ENCODE measurements around the gene CEACAM1.
A peak's percentile ranks its signal among the peaks of the same experiment; 100 is the strongest.
"Not testable (repeated sequence)": the region's sequence is repeated elsewhere in the genome, so short reads cannot be mapped to it uniquely, and the experiment has no call there.

CEACAM1 gene

DNA sequence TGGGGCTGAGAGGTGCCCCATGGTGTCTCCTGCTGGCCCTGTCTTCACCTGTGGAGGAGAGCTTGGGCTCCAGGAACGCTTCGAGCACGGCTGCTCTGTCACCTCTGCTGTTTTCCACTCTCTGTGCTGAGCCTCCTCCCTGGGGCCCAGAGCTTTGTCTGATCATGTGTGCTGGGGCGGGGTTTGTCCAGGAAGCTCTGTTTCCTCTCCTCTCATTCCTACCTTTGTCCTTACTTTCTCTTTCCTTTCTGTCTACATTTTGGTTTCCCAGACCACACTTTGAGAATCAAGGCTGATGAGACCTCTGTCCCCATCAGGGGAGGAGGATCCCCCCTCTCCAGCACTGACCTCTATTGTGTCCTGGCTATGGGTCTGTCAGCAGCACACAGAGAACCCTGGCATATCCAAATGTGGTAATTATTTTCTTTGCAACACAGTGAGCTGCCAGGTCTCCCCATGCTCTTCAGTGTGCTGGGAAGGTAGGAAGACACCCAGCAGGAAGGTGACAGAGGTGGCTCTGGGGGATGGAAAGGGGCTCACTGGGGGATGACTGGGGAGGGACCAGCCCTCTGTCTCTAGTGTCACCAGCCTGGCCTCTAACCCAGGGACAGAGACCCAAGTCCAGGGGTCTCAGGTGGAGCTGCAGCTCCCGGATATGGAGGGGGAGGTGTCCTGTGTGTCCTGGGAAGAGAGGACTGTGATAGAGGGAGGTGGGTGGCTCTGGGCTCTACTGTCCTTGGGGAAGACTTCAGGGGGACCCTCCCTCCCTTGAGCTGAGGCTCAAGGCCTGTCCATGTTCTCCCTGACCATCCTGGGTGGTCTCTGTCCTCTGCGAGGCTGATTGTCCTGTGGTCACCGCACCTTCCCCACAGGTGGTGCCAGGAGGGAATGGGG lies at the start of gene CEACAM1:
TSS of gene CEACAM1 (minus strand) at position 128 of the 894 bp plus-strand sequence. CDS start at position 21, 107 bp downstream.
- DNase-seq (ENCODE audit: low spot score) = no peak

DNA sequence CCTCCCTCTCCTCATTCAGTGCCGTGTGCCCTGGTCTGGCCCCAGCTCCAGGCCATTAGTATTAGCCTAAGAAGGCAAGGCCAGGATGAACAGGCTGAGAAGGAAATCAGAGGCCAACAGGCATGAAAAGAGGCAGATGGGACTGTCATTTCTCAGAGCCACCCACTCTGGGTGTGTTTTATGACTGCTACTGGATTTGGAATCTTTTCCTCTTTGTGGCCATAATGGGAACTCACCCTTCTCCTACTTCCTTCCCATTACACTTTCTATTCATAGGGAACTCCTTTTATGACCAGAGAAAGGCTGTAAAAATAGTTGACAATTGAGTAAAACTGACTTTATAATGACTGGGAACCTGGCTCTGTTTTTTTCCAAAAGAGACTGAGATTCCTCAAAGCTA lies 48.7 kb upstream of the CEACAM1 start:
- DNase-seq (ENCODE audit: low spot score) = no peak

DNA sequence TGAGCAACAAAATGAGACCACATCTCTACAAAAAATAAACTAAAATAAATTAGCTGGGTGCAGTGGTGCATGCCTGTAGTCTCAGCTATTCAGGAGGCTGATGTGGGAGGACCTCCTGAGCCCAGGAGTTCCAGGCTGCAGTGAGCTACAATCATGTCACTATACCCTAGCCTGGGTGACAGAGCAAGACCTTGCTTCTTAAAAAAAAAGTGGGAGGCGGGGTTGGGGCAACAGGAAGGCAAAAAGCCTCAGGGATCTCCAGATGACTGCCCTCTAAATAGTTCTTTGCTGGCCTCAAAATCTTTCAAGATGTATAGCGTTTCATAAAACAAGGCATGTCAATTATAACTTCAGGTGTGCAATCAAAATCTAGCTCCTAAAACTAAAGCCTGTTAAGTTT lies 48.0 kb upstream of the CEACAM1 start:
- DNase-seq (ENCODE audit: low spot score) = no peak

DNA sequence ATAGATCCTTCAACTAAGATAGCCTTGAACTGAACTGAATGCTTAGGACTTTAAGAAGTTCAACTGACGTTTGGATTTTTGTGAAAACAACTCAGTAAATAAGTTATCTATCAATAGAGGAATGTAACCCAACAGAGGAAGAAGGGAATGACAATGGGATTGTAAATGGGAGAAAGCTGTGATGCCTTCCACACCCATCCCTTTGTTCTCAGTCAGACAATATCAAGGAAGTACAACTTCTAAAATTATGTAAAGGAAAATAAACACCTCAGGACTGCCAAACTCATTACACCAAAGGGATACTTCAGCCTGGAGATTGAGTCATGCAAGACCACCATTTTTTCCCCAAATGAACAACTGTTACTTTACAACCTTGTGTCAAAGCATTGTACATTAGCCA lies 45.4 kb upstream of the CEACAM1 start:
- DNase-seq (ENCODE audit: low spot score) = no peak

DNA sequence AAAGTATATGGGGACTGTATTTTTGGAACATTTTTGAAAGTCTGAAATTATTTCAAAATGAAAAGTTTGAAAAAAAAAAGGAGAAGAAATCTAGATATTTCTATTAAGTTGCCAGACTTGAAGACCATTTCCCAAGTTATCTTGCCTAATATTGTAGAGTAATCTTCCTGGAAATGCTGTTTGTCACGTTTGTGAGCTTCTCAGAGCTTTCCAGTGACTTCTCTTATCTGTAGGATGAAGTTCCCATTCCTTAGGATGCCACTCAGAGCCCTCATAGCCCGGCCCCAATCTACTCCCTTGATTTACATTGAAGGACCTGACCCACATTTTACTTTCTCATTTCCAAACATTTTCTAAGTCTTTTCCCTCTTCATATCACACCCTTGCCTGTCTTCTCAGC lies 42.8 kb upstream of the CEACAM1 start:
- no peak for DNase-seq (ENCODE audit: low spot score)

DNA sequence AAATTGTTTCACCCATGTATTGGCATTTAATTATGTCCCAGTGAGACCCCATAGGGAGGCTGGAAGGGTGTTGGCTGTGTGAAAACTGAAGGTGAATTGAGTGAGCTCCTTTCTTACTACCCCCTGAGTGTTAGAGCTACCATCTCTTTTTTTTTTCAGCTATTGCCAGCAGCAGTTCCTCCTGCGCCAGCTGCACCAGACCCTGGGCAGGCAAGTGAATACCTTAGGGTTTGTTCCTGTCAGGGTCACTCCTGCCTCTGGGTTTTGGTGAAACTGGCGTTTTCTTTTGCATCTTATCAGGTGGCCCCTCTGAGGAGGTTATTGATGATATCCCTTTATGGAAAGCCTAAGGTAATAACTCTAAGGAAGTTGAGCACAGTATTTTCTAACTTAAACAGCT lies 40.9 kb upstream of the CEACAM1 start:
- DNase-seq (ENCODE audit: low spot score) = no peak

DNA sequence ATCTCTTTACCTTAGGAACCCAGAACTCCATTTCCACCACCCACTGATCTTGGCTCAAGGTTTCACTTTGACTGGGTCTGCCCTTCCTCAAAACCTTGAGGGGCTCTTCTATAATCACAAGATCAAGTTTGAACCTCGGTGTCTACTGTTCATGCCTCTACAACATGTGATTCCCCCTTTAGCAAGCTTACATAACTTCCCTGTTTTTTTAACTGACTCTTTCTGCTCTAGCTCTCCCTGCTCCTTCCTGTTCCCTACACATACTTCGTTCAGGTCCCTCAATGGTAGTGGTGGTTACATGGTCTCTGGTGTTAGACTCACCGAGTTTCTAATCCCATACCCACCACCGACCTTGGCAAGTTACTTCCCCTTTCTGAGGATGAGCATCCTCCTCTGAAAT lies 39.7 kb upstream of the CEACAM1 start:
- DNase-seq (ENCODE audit: low spot score) = peak; percentile 56

DNA sequence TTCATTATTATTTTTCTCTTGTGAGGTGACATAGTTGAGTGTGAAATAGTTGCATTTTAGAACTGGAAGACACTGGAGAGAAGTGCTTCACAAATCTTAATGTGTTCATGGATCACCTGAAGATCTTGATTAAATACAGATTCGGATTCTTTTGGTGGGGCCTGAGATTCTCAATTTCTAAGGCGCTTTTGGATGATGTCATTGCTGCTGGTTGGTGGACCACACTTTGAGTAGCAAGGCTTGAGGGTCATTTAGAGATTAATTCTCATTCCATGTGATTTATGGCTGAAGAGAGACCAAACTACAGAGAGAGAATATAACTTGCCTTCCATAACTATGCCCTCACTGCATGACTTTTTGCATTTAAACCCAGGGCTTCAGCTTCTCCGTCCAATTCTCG lies 39.3 kb upstream of the CEACAM1 start:
- DNase-seq (ENCODE audit: low spot score) = no peak

DNA sequence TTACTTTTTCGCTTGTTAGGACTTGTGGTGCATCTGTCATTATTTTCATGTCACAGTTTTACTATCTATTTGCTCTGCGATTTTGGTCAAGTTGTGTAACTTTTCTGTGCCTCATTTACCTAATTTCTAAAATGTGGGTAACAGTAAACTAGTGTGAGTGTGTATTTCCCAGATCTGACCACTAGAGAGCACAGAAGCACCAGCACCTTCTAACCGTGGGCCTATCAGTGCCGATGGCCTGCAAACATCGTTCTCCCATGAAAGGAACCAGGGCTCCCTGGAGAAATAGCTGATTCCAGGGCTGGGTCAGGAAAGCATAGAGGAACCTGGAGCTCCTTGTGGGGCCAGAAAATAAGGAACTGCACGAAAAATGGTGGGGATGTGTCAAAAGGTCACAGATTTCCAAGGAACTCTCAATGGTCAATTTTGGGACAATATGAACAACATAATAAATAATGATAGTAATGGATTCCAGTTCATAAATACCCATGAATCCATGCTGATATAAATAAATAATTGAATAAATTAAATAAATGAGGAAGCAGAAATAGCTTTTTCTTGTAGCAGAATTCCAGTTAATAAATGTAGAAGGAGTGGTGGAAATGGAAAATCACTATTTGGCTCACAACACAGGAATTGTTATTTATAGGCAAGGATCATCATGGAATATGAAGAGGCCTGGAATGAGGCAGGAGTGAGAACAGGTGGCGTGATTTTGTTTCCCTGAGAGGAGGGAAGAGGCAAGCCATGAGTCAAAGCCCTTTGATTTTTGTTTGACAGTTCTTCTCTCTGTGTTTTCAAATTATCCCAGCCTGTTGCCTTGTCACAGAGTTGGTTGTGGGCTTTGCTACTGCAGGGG lies 35.3 kb upstream of the CEACAM1 start:
- DNase-seq (ENCODE audit: low spot score) = peak; percentile 83

DNA sequence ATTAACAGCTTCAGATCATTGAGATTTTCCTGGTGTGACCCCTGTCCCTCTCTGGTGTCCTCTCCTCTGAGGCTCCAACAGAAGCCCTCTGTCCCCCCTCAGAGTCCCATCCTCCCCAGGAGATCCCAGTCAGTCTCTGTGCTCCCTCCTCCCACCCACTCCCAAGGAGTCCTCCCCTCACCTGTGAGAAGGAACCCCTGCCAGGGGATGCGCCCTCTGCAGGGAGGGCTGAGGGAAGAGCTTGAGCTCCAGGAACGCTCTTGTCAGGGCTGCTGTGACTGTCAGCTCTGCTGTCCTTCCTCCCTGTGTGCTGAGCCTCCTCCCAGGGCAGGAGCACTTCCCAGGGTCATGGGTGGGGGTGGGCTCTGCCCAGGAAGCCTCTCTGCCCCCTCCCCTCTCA lies 33.2 kb upstream of the CEACAM1 start:
- DNase-seq (ENCODE audit: low spot score) = no peak

DNA sequence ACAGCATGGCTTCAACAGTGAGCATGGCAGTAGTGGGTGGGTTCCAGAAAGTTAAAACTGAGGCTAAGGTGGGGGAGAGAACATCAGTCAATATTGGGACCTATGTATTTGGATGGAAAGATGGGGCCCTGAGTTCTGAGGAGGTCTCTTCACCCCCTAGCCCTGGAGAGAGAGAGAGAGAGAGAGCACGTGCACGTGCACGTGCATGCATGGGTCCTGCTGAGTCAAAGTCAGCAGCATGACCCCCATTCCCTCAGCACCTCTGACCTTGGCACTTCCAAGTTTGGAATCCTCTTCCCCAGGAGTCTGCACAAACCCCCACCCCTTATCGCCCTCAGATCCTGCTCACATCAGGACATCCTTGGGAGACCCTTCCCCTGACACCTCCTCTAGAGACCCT lies 32.5 kb upstream of the CEACAM1 start:
- no peak for DNase-seq (ENCODE audit: low spot score)

DNA sequence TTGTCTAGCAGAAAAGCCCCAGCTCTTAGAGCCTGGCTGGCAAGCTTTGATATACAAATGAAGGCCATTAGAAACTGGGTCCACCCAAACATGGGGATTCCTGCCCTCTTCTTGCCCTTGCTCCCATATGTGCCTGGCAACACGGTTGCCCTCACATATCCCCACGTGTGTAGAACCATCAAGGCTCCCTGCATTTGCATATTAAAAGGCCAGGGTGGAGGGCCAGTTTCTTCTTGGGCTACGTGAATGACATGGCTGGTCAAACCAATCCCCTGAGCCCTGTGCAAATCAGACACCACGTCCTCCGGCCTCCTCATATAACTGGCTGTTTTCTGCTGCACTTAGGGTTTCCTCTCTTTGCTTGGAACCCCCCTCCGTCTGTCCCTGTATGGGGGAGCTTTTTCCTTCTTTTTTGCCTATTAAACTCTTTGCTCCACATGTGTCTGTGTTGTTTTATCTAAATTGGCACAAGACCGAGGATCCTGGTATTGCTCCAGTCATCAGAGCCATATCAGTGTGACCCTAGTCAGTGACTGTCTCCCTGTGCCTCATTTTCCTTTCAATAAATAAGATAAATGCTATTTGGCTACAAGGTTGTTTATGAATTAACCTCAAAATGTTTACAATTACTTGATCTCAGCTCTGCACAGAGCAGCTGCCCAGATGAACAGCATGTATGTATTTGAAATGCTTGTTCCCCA lies 30.3 kb upstream of the CEACAM1 start:
- no peak for DNase-seq (ENCODE audit: low spot score)

DNA sequence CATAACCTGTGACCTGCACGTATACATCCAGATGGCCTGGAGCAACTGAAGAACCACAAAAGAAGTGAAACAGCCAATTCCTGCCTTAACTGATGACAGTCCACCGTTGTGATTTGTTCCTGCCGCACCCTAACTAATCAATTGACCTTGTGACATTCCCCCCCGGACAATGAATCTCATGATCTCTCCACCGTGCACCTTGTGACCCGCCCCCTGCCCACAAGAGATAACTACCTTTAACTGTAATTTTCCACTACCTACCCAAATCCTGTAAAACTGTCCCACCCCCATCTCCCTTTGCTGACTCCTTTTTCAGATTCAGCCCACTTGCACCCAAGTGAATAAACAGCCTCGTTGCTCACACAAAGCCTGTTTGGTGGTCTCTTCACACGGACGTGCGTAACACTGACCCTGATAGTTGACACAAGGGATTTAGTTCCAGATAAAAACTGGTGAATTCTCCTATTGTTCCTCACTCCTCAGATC lies 29.1 kb upstream of the CEACAM1 start:
- DNase-seq (ENCODE audit: low spot score) = not testable (repeated sequence)

DNA sequence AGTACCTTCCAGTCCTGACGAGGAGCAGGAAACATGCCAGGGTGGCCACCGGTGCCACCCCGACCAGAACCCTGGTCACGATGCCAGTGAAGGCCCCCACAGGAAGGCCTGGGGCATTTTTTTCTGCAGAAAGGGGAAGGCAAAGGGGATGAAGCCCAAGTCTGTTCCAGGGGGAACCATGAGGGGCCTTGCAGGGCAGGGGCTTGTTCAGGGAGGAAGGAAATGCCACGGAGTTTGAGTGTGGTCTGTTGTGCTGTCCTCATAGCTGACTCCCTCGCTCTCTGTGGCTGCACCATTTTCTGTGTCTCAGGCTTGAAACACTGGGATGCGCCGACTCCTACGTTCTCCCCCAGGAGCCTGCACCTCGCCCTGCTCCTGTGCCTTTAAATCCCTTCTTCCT lies 27.5 kb upstream of the CEACAM1 start:
- peak; percentile 60 for DNase-seq (ENCODE audit: low spot score)

DNA sequence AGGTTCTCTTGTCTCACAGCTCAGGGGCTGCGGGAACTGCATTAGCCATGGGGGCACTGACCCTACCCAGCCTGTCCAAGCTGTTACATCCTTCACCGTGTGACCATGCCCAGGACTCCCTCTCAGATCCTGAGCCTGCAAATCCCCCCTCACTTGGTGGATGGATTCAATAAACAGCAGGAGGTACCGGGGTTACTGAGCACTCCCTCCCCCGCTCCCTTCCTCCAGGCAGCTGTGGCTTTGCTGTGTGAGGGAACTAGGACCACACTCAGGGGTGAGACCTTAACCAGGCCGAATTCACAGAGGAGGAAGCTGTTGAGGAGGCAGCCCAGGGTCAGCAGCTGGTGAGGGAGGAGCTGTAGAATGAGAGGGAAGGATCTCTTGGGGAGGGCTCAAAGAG lies 27.0 kb upstream of the CEACAM1 start:
- DNase-seq (ENCODE audit: low spot score) = peak; percentile 76

DNA sequence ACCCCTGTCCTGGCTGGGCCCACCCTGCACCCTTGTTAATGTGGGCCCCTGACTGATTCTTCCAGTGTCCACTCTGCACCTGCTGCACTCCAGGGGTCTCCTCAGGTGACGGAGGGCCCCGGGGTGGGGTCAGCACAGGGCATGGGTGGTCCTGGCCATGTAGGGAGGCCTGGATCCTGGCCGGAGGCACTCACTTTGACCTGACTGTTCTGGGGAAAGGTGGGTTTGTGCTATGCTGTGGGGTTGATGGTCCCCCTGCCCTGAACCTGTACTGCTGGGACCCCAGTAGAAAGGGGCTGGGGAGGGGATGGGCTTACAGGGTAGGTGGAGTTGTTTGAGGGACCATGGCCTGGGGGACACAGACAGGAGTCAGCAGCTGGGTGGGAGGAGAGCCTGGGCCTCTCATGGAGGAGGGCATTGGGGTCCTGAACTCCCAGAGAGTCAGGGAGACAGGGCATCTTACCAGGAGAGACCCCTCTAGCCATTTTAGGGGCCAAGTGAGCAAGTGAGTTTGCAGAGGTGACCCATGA lies 25.8 kb upstream of the CEACAM1 start:
- no peak for DNase-seq (ENCODE audit: low spot score)

DNA sequence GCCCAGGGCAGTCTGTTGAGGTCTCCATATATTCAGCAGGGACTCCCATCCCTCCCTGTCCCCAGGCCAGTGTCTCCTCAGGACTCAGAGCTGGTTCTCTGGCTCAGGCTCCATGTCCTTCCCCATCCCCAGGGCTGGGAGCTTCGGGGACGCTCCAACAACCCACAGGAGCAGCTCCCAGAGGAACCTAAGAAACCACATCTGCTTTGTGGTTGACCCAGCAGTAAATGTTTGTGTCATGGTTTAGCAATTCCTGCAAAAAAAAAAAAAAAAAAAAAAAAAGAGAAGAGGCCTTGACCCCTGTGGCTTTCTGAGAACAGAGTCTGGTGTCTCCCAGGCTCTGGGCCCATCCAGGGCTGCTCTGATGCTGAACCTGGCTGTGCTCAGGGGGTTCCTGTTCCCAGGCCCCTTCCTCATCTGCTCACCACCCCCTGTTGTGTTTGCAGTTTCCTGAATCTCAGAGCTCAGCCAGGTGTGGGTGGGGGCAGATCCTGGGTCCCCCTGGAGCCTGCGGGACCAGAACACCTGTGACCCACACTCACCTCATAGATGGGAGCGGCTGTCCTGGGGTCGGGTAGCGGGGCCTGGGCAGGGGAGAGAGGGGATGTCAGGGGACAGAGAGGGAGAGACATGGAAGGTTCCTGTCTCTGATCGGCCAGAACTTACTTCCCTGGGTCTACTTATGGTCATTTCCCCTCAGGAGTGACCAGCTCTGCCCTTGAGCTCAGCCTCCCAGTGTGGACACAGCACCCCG lies 25.2 kb upstream of the CEACAM1 start:
- DNase-seq (ENCODE audit: low spot score) = peak; percentile 45

DNA sequence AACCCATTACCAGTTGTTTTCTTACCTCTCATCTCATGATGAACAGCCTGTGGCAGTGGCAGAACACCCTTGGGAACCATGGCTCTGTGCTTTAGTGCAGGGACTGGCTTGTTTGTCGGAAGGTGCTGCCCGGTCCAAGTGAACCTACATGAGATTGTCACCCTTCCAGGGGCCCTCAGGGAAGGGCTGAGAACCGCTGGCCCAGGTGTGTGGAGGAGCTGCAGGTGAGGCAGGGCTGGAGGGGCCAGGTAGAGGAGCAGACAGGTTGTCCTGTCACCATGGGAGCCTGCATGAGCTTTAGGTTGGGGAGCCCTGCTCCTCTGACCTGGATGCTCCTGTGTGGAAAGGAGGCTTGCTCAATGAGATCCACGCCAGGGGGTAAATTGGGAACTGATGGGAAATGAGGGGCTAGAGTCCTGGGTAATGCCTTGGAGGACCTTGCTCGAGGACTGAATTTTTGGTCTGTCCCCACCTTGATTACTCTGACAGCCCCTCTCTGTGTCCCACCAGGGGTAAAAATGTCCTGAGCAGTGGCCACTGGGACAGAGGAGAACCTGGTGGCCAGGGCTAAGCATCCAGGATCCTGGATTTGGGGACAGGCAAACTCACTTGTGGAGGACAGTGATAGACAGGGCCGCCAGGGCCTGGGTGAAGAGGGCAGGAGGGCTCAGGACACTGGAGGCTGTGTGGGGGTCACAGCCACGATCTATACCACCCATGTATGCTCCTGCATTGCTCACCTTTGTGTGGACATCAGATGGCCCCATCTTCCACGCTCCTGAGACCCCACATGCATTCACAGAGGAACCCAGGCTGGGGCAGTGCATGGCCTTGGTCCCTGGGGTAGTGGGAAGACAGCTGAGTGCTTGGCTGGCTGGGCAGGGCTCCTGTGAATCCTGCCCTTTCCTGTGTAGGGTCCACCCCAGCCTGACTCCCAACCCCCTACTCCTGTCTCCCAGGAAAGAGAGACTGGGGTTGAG lies 24.1 kb upstream of the CEACAM1 start:
- DNase-seq (ENCODE audit: low spot score) = no peak

DNA sequence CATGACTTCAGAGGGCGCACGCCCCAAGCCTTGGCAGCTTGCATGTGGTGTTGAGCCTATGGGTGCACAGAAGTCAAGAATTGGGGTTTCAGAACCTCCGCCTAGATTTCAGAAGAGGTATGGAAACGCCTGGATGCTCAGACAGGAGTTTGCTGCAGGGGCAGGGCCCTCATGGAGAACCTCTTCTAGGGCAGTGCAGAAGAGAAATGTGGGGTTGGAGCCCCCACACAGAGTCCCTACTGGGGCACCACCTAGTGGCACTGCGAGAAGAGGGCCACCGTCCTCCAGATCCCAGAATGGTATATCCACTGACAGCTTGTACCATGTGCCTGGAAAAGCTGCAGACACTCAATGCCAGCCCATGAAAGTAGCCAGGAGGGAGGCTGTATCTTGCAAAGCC lies 22.2 kb upstream of the CEACAM1 start:
- not testable (repeated sequence) for DNase-seq (ENCODE audit: low spot score)

DNA sequence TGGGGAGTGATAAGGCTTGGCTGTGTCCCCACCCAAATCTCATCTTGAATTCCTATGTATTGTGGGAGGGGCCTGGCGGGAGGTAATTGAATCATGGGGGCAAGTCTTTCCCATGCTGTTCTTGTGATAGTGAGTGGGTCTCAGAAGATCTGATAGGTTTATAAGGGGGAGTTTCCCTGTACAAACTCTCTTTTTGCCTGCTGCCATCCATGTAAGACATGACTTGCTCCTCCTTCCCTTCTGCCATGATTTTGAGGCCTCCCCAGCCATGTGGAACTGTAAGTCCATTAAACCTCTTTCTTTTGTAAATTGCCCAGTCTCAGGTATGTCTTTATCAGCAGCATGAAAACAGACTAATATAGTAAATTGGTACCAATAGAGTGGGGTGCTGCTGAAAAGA lies 20.8 kb upstream of the CEACAM1 start:
- not testable (repeated sequence) for DNase-seq (ENCODE audit: low spot score)
